Measurements from ENCODE around the gene PCP2. TPM values are rescaled to one million over a fixed set of nuclear protein-coding genes. Genes with fewer than 3 reads are reported as not detected.
"Not testable (repeated sequence)": the region's sequence is repeated elsewhere in the genome, so short reads cannot be mapped to it uniquely, and the experiment has no call there.

PCP2 gene
- total RNA-seq, 1 donor from 2014 or later: not detected

GRCh38 chr19:7646426-7646700, 12.8 kb upstream of the PCP2 start:
- Histone ChIP-seq H3K27ac (no peak overlapping the region), H3K4me2 (no peak overlapping the region), H3K36me3 (no peaks in the 10 kb centered on the region), H3K27me3 (peaks cover 16% of the 10 kb centered on the region), H3K4me3 (no peak overlapping the region), H3K4me1 (no peaks in the 10 kb centered on the region), H2AFZ (replicated peaks) (no peak overlapping the region), H3F3A (ENCODE audit: low read depth) (no peaks in the 10 kb centered on the region), H3K9me3 (ENCODE audit: low read depth) (no peaks in the 10 kb centered on the region), H4K20me1 (ENCODE audit: low read depth) (no peaks in the 10 kb centered on the region), H3K79me2 (ENCODE audit: low read depth) (no peaks in the 10 kb centered on the region), H3K9ac (no peak overlapping the region)
- Mint-ChIP-seq H3K9me3 (peaks cover 2% of the 10 kb centered on the region), H3K4me3 (no peak overlapping the region), H3K36me3 (no peaks in the 10 kb centered on the region), H3K27ac (no peak overlapping the region), H3K4me1 (no peaks in the 10 kb centered on the region), H3K27me3 (ENCODE audit: insufficient read depth, low read depth) (peaks cover 2% of the 10 kb centered on the region)
- no peak for DNase-seq (ENCODE audit: low spot score)
- TF ChIP-seq EZH2phosphoT487 (IDR thresholded peaks at IDR 0.05): no peak

DNA sequence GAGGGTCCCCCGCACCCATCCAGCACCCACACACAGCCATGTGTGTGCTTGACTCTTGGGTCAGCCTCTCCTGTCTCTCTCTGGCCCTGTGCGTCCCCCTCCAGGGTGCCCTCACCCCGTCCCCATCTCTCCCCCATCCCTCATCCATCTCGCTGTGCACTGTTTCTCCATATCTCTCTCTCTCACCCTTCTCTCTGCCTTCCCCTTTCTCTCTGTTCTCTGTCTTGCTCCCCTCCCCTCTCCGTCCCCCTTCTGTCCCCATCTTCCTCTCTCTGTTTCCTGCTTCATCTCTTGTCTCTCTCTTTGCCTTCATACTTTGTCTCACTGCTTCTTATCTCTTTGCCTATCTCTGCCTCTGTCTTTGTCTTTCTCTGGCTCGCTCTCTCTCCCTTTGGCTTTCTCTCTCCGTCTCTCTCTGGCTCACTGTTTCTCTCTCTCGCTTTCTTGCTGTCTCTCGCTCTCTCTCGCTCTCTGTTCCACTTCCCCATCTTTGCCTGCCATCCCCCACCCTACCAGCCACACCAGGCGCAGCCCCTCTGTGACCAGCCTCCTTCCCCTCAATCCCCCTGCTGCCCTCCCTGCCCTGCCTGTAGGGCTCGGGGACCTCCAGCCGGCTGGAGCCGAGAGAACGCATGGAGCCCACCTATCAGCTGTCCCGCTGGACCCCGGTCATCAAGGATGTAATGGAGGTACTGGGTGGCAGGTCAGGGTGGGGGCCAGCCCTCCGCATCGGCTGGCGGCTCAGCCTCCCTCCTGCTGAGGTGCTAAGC, 12.3 kb upstream of the PCP2 start:
- Histone ChIP-seq H3F3A (ENCODE audit: low read depth) (no peaks in the 10 kb centered on the region), H4K20me1 (ENCODE audit: low read depth) (no peaks in the 10 kb centered on the region), H3K4me1 (no peaks in the 10 kb centered on the region), H3K79me2 (ENCODE audit: low read depth) (no peaks in the 10 kb centered on the region), H3K36me3 (no peaks in the 10 kb centered on the region), H3K27me3 (peaks cover 11% of the 10 kb centered on the region), H3K4me2 (no peak overlapping the region), H3K4me3 (no peak overlapping the region), H2AFZ (replicated peaks) (no peak overlapping the region), H3K9me3 (ENCODE audit: low read depth) (no peaks in the 10 kb centered on the region), H3K27ac (no peak overlapping the region), H3K9ac (no peak overlapping the region)
- no peak for DNase-seq (ENCODE audit: low spot score)
- TF ChIP-seq EZH2phosphoT487 (IDR thresholded peaks at IDR 0.05) (no peak), EZH2 (IDR thresholded peaks at IDR 0.05) (no peak)
- TF ChIP-seq, protein P1, sequence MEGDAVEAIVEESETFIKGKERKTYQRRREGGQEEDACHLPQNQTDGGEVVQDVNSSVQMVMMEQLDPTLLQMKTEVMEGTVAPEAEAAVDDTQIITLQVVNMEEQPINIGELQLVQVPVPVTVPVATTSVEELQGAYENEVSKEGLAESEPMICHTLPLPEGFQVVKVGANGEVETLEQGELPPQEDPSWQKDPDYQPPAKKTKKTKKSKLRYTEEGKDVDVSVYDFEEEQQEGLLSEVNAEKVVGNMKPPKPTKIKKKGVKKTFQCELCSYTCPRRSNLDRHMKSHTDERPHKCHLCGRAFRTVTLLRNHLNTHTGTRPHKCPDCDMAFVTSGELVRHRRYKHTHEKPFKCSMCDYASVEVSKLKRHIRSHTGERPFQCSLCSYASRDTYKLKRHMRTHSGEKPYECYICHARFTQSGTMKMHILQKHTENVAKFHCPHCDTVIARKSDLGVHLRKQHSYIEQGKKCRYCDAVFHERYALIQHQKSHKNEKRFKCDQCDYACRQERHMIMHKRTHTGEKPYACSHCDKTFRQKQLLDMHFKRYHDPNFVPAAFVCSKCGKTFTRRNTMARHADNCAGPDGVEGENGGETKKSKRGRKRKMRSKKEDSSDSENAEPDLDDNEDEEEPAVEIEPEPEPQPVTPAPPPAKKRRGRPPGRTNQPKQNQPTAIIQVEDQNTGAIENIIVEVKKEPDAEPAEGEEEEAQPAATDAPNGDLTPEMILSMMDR (IDR thresholded peaks at IDR 0.05): no peak
- no peak overlapping the region for H3K27ac Mint-ChIP-seq
- peaks cover 2% of the 10 kb centered on the region for H3K9me3 Mint-ChIP-seq
- no peaks in the 10 kb centered on the region for H3K36me3 Mint-ChIP-seq
- no peak overlapping the region for H3K4me3 Mint-ChIP-seq
- no peaks in the 10 kb centered on the region for H3K4me1 Mint-ChIP-seq
- peaks cover under 1% of the 10 kb centered on the region for H3K27me3 Mint-ChIP-seq (ENCODE audit: insufficient read depth, low read depth)

DNA sequence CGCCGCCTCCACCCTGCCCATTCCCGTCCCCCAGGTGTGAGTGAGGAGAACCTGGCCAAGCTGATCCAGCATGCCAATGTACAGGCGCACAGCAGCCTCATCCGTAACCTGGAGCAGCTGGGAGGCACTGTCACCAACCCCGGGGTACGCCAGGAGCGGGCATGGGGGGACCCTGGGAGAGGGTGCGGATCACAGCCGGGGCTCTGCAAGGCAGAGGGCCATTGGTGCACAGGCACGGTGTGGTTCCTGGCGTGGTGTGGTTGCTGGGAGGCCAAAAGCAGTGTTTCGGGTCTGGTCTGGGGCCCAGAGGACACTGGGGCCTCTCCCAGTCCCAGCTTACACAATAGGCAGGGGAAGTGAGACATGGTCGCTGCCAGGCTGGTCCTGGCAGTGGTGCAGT, 11.6 kb upstream of the PCP2 start:
- no peak for TF ChIP-seq EZH2phosphoT487 (IDR thresholded peaks at IDR 0.05)
- TF ChIP-seq, protein P1 (IDR thresholded peaks at IDR 0.05): no peak
- TF ChIP-seq EZH2 (IDR thresholded peaks at IDR 0.05): no peak
- no peaks in the 10 kb centered on the region for H3K79me2 ChIP-seq (ENCODE audit: low read depth)
- Mint-ChIP-seq H3K4me1 (no peaks in the 10 kb centered on the region), H3K36me3 (no peaks in the 10 kb centered on the region), H3K4me3 (no peak overlapping the region), H3K27ac (no peak overlapping the region), H3K27me3 (ENCODE audit: insufficient read depth, low read depth) (peaks cover 2% of the 10 kb centered on the region), H3K9me3 (peaks cover 2% of the 10 kb centered on the region)
- H3K27me3 ChIP-seq: peaks cover 4% of the 10 kb centered on the region
- H3K36me3 ChIP-seq: no peaks in the 10 kb centered on the region
- no peak for DNase-seq (ENCODE audit: low spot score)
- no peaks in the 10 kb centered on the region for H3K4me1 ChIP-seq
- no peak overlapping the region for H3K4me3 ChIP-seq
- H3K9me3 ChIP-seq (ENCODE audit: low read depth): no peaks in the 10 kb centered on the region
- no peak overlapping the region for H3K9ac ChIP-seq
- no peak overlapping the region for H2AFZ ChIP-seq (replicated peaks)
- H3K4me2 ChIP-seq: no peak overlapping the region
- H4K20me1 ChIP-seq (ENCODE audit: low read depth): no peaks in the 10 kb centered on the region
- no peak overlapping the region for H3K27ac ChIP-seq
- H3F3A ChIP-seq (ENCODE audit: low read depth): peaks cover 2% of the 10 kb centered on the region

- no peaks in the 10 kb centered on the region for H3K36me3 ChIP-seq
- H3K79me2 ChIP-seq (ENCODE audit: low read depth): no peaks in the 10 kb centered on the region
- TF ChIP-seq EZH2 (IDR thresholded peaks at IDR 0.05) (no peak), EZH2phosphoT487 (IDR thresholded peaks at IDR 0.05) (no peak)
- TF ChIP-seq, protein P1 (IDR thresholded peaks at IDR 0.05): no peak
- Mint-ChIP-seq H3K9me3 (peaks cover 2% of the 10 kb centered on the region), H3K4me3 (no peak overlapping the region), H3K27ac (no peak overlapping the region), H3K27me3 (ENCODE audit: insufficient read depth, low read depth) (peaks cover 5% of the 10 kb centered on the region), H3K4me1 (no peaks in the 10 kb centered on the region), H3K36me3 (no peaks in the 10 kb centered on the region)
- no peak overlapping the region for H3K4me3 ChIP-seq
- H3K27ac ChIP-seq: no peak overlapping the region
- H3K27me3 ChIP-seq: no peaks in the 10 kb centered on the region
- H3K9me3 ChIP-seq (ENCODE audit: low read depth): no peaks in the 10 kb centered on the region
- H2AFZ ChIP-seq (replicated peaks): no peak overlapping the region
- no peaks in the 10 kb centered on the region for H4K20me1 ChIP-seq (ENCODE audit: low read depth)
- H3K4me1 ChIP-seq: no peaks in the 10 kb centered on the region
- no peak for DNase-seq (ENCODE audit: low spot score)
- no peak overlapping the region for H3K4me2 ChIP-seq
- peaks cover 9% of the 10 kb centered on the region for H3F3A ChIP-seq (ENCODE audit: low read depth)
- no peak overlapping the region for H3K9ac ChIP-seq
Measured at GRCh38 chr19:7644550-7644877, 11.0 kb upstream of the PCP2 start.

- not testable (repeated sequence) for H3K36me3 ChIP-seq; H3K4me2 ChIP-seq; H3K4me3 ChIP-seq; H4K20me1 ChIP-seq (ENCODE audit: low read depth); H2AFZ ChIP-seq (replicated peaks); H3K79me2 ChIP-seq (ENCODE audit: low read depth); H3K36me3 Mint-ChIP-seq; DNase-seq (ENCODE audit: low spot score); H3K4me1 ChIP-seq; H3K27me3 ChIP-seq; H3K9ac ChIP-seq; H3K4me1 Mint-ChIP-seq; H3K27ac ChIP-seq; H3K4me3 Mint-ChIP-seq; H3K9me3 Mint-ChIP-seq; H3K27me3 Mint-ChIP-seq (ENCODE audit: insufficient read depth, low read depth); H3K9me3 ChIP-seq (ENCODE audit: low read depth); H3K27ac Mint-ChIP-seq
- peaks cover 11% of the 10 kb centered on the region for H3F3A ChIP-seq (ENCODE audit: low read depth)
Measured at GRCh38 chr19:7643629-7644549, 10.4 kb upstream of the PCP2 start.
